Liver (tissue), 9 donors: ENCODE measurements around the gene RPS6KA1. TPM values are rescaled to one million over a fixed set of nuclear protein-coding genes. Genes with fewer than 3 reads are reported as not detected.

Experiments used
- DNase-seq: peaks from one replicate; pipeline ENCODE4 v3.0.0-alpha.2; 2017; ENCODE audit warnings: low spot score
- H3K27ac ChIP-seq, 2 donors: one replicate each; pipeline ENCODE4 v1.7.0; 2013; ENCODE audit warnings: inconsistent platforms in 2 of 2, low read length in 2 of 2, control low read depth in 1 of 2, low read depth in 1 of 2, mild to moderate bottlenecking in 1 of 2
- H3K27me3 ChIP-seq, 4 donors: one replicate each; pipeline versions ENCODE4 v1.6.1 to v1.7.0; 2013; ENCODE audit warnings: low read length in 3 of 4, inconsistent platforms in 1 of 4, mild to moderate bottlenecking in 1 of 4, moderate library complexity in 1 of 4; ENCODE audit not compliant: control insufficient read depth in 4 of 4, insufficient read depth in 4 of 4
- H3K36me3 ChIP-seq, 4 donors: one replicate each; pipeline versions ENCODE4 v1.6.1 to v1.7.0; 2013; ENCODE audit warnings: low read length in 3 of 4, mild to moderate bottlenecking in 3 of 4, low read depth in 1 of 4, moderate library complexity in 1 of 4; ENCODE audit not compliant: control insufficient read depth in 4 of 4, insufficient read depth in 3 of 4
- H3K4me1 ChIP-seq, 4 donors: one replicate each; pipeline versions ENCODE4 v1.6.1 to v1.7.0; 2013; ENCODE audit warnings: low read length in 3 of 4, mild to moderate bottlenecking in 3 of 4, moderate library complexity in 1 of 4; ENCODE audit not compliant: control insufficient read depth in 4 of 4, insufficient read depth in 4 of 4
- H3K4me3 ChIP-seq, 3 donors: one replicate each; pipeline versions ENCODE4 v1.6.1 to v1.7.0; 2013; ENCODE audit warnings: low read length in 3 of 3, control low read depth in 1 of 3, low read depth in 1 of 3, mild to moderate bottlenecking in 1 of 3
- H3K9ac ChIP-seq, 2 donors: one replicate each; pipeline ENCODE4 v1.7.0; 2013; ENCODE audit warnings: low read length in 2 of 2, mild to moderate bottlenecking in 2 of 2, moderate library complexity in 2 of 2, control low read depth in 1 of 2, low read depth in 1 of 2
- H3K9me3 ChIP-seq, 4 donors: one replicate each; pipeline versions ENCODE4 v1.6.1 to v1.7.0; 2013; ENCODE audit warnings: low read length in 3 of 4; ENCODE audit not compliant: control insufficient read depth in 4 of 4
- ATF3 ChIP-seq: IDR thresholded peaks from 2 replicates; pipeline ENCODE4 v1.6.1; 2016; ENCODE audit warnings: antibody characterized with exemption
- CTCF ChIP-seq: fragments of 150-350 bp; IDR thresholded peaks from 2 replicates; pipeline ENCODE4 v1.5.1; 2017; ENCODE audit warnings: improper control_type of control experiment, low read depth, low read length; ENCODE audit not compliant: missing input control
- EGR1 ChIP-seq, 2 donors: IDR thresholded peaks; 2 replicates each; pipeline ENCODE4 v1.6.1; 2016 to 2018; ENCODE audit warnings: antibody characterized with exemption in 2 of 2, low read depth in 2 of 2
- FOXA1 ChIP-seq: IDR thresholded peaks from 2 replicates; pipeline ENCODE4 v1.6.1; 2016; ENCODE audit warnings: antibody characterized with exemption
- HNF4A ChIP-seq, 2 donors: conservative IDR thresholded peaks; 2 replicates each; pipeline ENCODE4 v1.6.1; 2016; ENCODE audit warnings: antibody characterized with exemption in 2 of 2, mild to moderate bottlenecking in 2 of 2
- HNF4G ChIP-seq: IDR thresholded peaks from 2 replicates; pipeline ENCODE4 v1.6.1; 2016; ENCODE audit warnings: antibody characterized with exemption
- JUND ChIP-seq, 2 donors: IDR thresholded peaks; 2 replicates each; pipeline ENCODE4 v1.6.1; 2016; ENCODE audit warnings: antibody characterized with exemption in 2 of 2
- MAX ChIP-seq: IDR thresholded peaks from 2 replicates; pipeline ENCODE4 v1.6.1; 2016; ENCODE audit warnings: antibody characterized with exemption
- RAD21 ChIP-seq, 2 donors: IDR thresholded peaks; 2 replicates each; pipeline ENCODE4 v1.6.1; 2016; ENCODE audit warnings: antibody characterized with exemption in 2 of 2, mild to moderate bottlenecking in 2 of 2
- REST ChIP-seq: IDR thresholded peaks from 2 replicates; pipeline ENCODE4 v1.6.1; 2016; ENCODE audit warnings: antibody characterized with exemption, mild to moderate bottlenecking
- RXRA ChIP-seq, 2 donors: IDR thresholded peaks; 2 replicates each; pipeline ENCODE4 v1.6.1; 2017 to 2018; ENCODE audit warnings: antibody characterized with exemption in 2 of 2, mild to moderate bottlenecking in 1 of 2
- SP1 ChIP-seq: IDR thresholded peaks from 2 replicates; pipeline ENCODE4 v1.6.1; 2018; ENCODE audit warnings: antibody characterized with exemption, mild to moderate bottlenecking
- TAF1 ChIP-seq: conservative IDR thresholded peaks from 2 replicates; pipeline ENCODE4 v1.6.1; 2016; ENCODE audit warnings: antibody characterized with exemption, mild to moderate bottlenecking
- YY1 ChIP-seq: IDR thresholded peaks from 2 replicates; pipeline ENCODE4 v1.6.1; 2016; ENCODE audit warnings: antibody characterized with exemption, mild to moderate bottlenecking
- ZBTB33 ChIP-seq: IDR thresholded peaks from 2 replicates; pipeline ENCODE4 v1.6.1; 2016; ENCODE audit warnings: antibody characterized with exemption
- WGBS: extraction: QIAGEN DNeasy Blood & Tissue Kit; methylation state at CpG from one replicate; pipeline ENCODE4 v1.1.7; 2013; 5-methylcytosine and 5-hydroxymethylcytosine counted together
- polyA plus RNA-seq, 2 donors: library from polyadenylated mRNA; stranded (reverse) in 1 of 2; unstranded in 1 of 2; fragments of 200-250 nt in 1 of 2; fragments of >200 nt in 1 of 2; fragmentation: Nextera tagmentation in 1 of 2; extraction: Ambion mirVana in 1 of 2; gene quantifications; one replicate each; pipeline versions ENCODE4 v1.2.1 to v1.2.3, GENCODE V29; 2013 to 2015
- total RNA-seq, 2 donors: library from RNA; depleted of rRNA; stranded (reverse); fragments of >200 nt; gene quantifications; one replicate each; pipeline ENCODE4 v1.2.3, GENCODE V29; 2014
- donor health status: healthy.
- donor health status: healthy.
- donor health status: healthy.
- donor health status: healthy.
- donor health status: healthy.

Gene RPS6KA1
- total and polyA plus RNA-seq, 4 donors, result 4.0 to 26.8 (median 7.4) TPM

GRCh38 chr1:26560403-26560780 is 30.8 kb downstream of the RPS6KA1 start:
- H3K36me3 ChIP-seq, result peaks cover 0 to 10% (median 3%) of the 10 kb centered on the region in 4 donors

GRCh38 chr1:26570287-26570686 is 40.7 kb downstream of the RPS6KA1 start:
- Histone ChIP-seq H3K27ac (no peak overlapping the region), H3K36me3 (peaks cover 0 to 4% (median 0%) of the 10 kb centered on the region in 4 donors), H3K4me3 (no peak overlapping the region), H3K9me3 (no peaks in the 10 kb centered on the region), H3K27me3 (no peaks in the 10 kb centered on the region), H3K9ac (no peak overlapping the region), H3K4me1 (no peaks in the 10 kb centered on the region)
- TF ChIP-seq TAF1, result no peak
- no peak for DNase-seq
- WGBS, result 89% methylated on average over 4 of the region's 4 CpGs

More at GRCh38 chr1:26560403-26560780, 30.8 kb downstream of the RPS6KA1 start:
- H3K9me3 ChIP-seq, result no peaks in the 10 kb centered on the region
- no peak for DNase-seq
- TF ChIP-seq EGR1 (IDR thresholded peaks at IDR 0.05; ENCODE audit: low read depth in 2 of 2), result no peak
- no peak for TF ChIP-seq HNF4G
- TF ChIP-seq JUND (IDR thresholded peaks at IDR 0.05), result no peak
- TF ChIP-seq SP1, result no peak
- TF ChIP-seq HNF4A (conservative IDR thresholded peaks at IDR 0.05), result no peak
- no peak overlapping the region for H3K4me3 ChIP-seq
- H3K4me1 ChIP-seq, result no peaks in the 10 kb centered on the region
- H3K27me3 ChIP-seq, result no peaks in the 10 kb centered on the region
- H3K27ac ChIP-seq, result no peak overlapping the region
- H3K9ac ChIP-seq, result no peak overlapping the region
- 98% methylated on average over 3 of the region's 3 CpGs for WGBS

- no peaks in the 10 kb centered on the region for H3K9me3 ChIP-seq
- no peaks in the 10 kb centered on the region for H3K4me1 ChIP-seq
- no peak overlapping the region for H3K4me3 ChIP-seq
- H3K9ac ChIP-seq, result no peak overlapping the region
- TF ChIP-seq RAD21 (IDR thresholded peaks at IDR 0.05), result no peak
- no peak for TF ChIP-seq ZBTB33
- no peak for TF ChIP-seq TAF1
- no peak for TF ChIP-seq REST
- no peak for TF ChIP-seq CTCF
- TF ChIP-seq HNF4G, result no peak
- TF ChIP-seq YY1, result no peak
- TF ChIP-seq HNF4A (conservative IDR thresholded peaks at IDR 0.05), result no peak
- TF ChIP-seq SP1, result no peak
- TF ChIP-seq FOXA1, result no peak
- TF ChIP-seq ATF3, result no peak
- no peak for TF ChIP-seq MAX
- TF ChIP-seq RXRA (IDR thresholded peaks at IDR 0.05), result no peak
- no peak for TF ChIP-seq EGR1 (IDR thresholded peaks at IDR 0.05; ENCODE audit: low read depth in 2 of 2)
- no peaks in the 10 kb centered on the region for H3K27me3 ChIP-seq
- H3K36me3 ChIP-seq, result peaks cover 0 to 4% (median 0%) of the 10 kb centered on the region in 4 donors
- no peak overlapping the region for H3K27ac ChIP-seq
- DNase-seq, result no peak
- 97% methylated on average over 8 of the region's 8 CpGs for WGBS
Measured at GRCh38 chr1:26571381-26571780, 41.8 kb downstream of the RPS6KA1 start.
